ENCODE measurements around the gene CDH26. TPM values are rescaled to one million over a fixed set of nuclear protein-coding genes. Genes with fewer than 3 reads are reported as not detected.

Gene CDH26
- total and polyA plus RNA-seq, 9 of the 15 experiments (the other 6 are each of a cell fraction or from before 2014, with no cell fraction given): 0.07 to 0.13 (median 0.10) TPM; not detected in 4

GRCh38 chr20:59993736-59994430 lies 35.7 kb downstream of the CDH26 start:
- no peaks in the 10 kb centered on the region for H3K9me3 ChIP-seq (replicated peaks; ENCODE audit: control insufficient read depth, insufficient read depth, low read depth, low read length)
- no peak overlapping the region for H3K27ac ChIP-seq (ENCODE audit: extremely low read depth, low read depth, low read length)
- no peak for ATAC-seq
- no peak for TF ChIP-seq SNIP1 (IDR thresholded peaks at IDR 0.05; ENCODE audit: low read depth)
- no peak for TF ChIP-seq NCOA1 (IDR thresholded peaks at IDR 0.05; ENCODE audit: low read depth)
- TF ChIP-seq SAFB (IDR thresholded peaks at IDR 0.05; ENCODE audit: borderline replicate concordance, low read depth, low read length): no peak
- TF ChIP-seq SIX5 (IDR thresholded peaks at IDR 0.05; ENCODE audit: borderline replicate concordance in 1 of 2, insufficient read depth in 1 of 2, low read depth in 1 of 2, low read length in 2 of 2): no peak
- no peak for TF ChIP-seq TAL1 (IDR thresholded peaks at IDR 0.05)
- no peak for TF ChIP-seq ZNF561 (CRISPR knock-in tag; conservative IDR thresholded peaks at IDR 0.05)
- no peak for TF ChIP-seq CTCF (IDR thresholded peaks at IDR 0.05 in 2 of 3, conservative IDR thresholded peaks at IDR 0.05 in 1 of 3; ENCODE audit: insufficient read depth in 2 of 3, low read depth in 1 of 3, low read length in 3 of 3)
- TF ChIP-seq ZBTB1 (CRISPR knock-in tag; IDR thresholded peaks at IDR 0.05; ENCODE audit: borderline replicate concordance, low read depth): no peak
- TF ChIP-seq RBFOX2 (IDR thresholded peaks at IDR 0.05; ENCODE audit: low read depth, low read length): no peak
- TF ChIP-seq NR1H2 (CRISPR knock-in tag; IDR thresholded peaks at IDR 0.05): no peak
- no peak for TF ChIP-seq STAT5B (CRISPR knock-in tag; IDR thresholded peaks at IDR 0.05)
- TF ChIP-seq ARID1B (IDR thresholded peaks at IDR 0.05): no peak
- no peak for TF ChIP-seq SNAPC5 (CRISPR knock-in tag; IDR thresholded peaks at IDR 0.05)
- ChIA-PET POLR2A (no interaction called here), CTCF (ENCODE audit: low intra/inter-chr PET ratio) (no interaction called here)
- intact Hi-C loops (cut with micrococcal nuclease): no loop called here
- no peak overlapping the region for H3K4me3 ChIP-seq
- no peaks in the 10 kb centered on the region for H4K20me1 ChIP-seq (replicated peaks; ENCODE audit: control insufficient read depth, insufficient read depth, low read length)
- in situ Hi-C loops (cut with MboI): no loop called here
- WGBS (ENCODE audit: insufficient coverage, low coverage, missing lambda C conversion rate): under 1% methylated on average over 18 of the region's 18 CpGs
- no peaks in the 10 kb centered on the region for H3K9me1 ChIP-seq (ENCODE audit: control insufficient read depth, insufficient read depth, low read length)
- BruUV-seq (replicated peaks): no TSS peak
- no peak for DNase-seq (ENCODE audit: extremely low read depth in 1 of 4, low spot score in 3 of 4)
- no peak for FAIRE-seq
- no peak overlapping the region for H3K4me2 ChIP-seq (ENCODE audit: insufficient read depth, low read length)
- no peak overlapping the region for H3K9ac ChIP-seq (ENCODE audit: insufficient read depth in 1 of 2, low read depth in 2 of 2, low read length in 2 of 2)
- H3K4me1 ChIP-seq (replicated peaks in 1 of 2; ENCODE audit: control insufficient read depth in 2 of 2, insufficient read depth in 2 of 2, low read length in 2 of 2): no peaks in the 10 kb centered on the region; a peak in 1 of 5 replicates
- H2AFZ ChIP-seq (ENCODE audit: low read depth, low read length): no peak overlapping the region
- H3K27me3 ChIP-seq (ENCODE audit: control insufficient read depth in 2 of 2, insufficient read depth in 2 of 2, low read length in 2 of 2): peaks cover 2 to 4% of the 10 kb centered on the region in 2 experiments; a peak in 4 of 5 replicates
- H3K79me2 ChIP-seq (ENCODE audit: control insufficient read depth, insufficient read depth, low read length): no peaks in the 10 kb centered on the region
- no peaks in the 10 kb centered on the region for H3K36me3 ChIP-seq (ENCODE audit: control insufficient read depth, insufficient read depth, low read length)
